ENCODE measurements around the gene ERMP1.

ERMP1 gene

GRCh38 chr9:5874048-5874447, 41.1 kb upstream of the ERMP1 start:
- H3K4me1 ChIP-seq = no peaks in the 10 kb centered on the region
- no peaks in the 10 kb centered on the region for H3K9me3 ChIP-seq
- no peak for TF ChIP-seq CTCF (IDR thresholded peaks at IDR 0.05)
- H3K4me3 ChIP-seq = no peak overlapping the region
- no peak for DNase-seq
- H3K27ac ChIP-seq = no peak overlapping the region
- intact Hi-C loops (cut with DNase I; ENCODE audit: low total_unique reads) = no loop called here
- peaks cover 0 to 11% (median 0%) of the 10 kb centered on the region in 3 donors for H3K36me3 ChIP-seq
- H3K27me3 ChIP-seq = no peaks in the 10 kb centered on the region

GRCh38 chr9:5873439-5873838, 40.5 kb upstream of the ERMP1 start:
- no peak for DNase-seq
- Histone ChIP-seq H3K27ac (no peak overlapping the region), H3K36me3 (peaks cover 0 to 11% (median 0%) of the 10 kb centered on the region in 3 donors), H3K4me1 (no peaks in the 10 kb centered on the region), H3K27me3 (no peaks in the 10 kb centered on the region), H3K9me3 (no peaks in the 10 kb centered on the region), H3K4me3 (no peak overlapping the region)
- intact Hi-C loops (cut with DNase I; ENCODE audit: low total_unique reads) = no loop called here
- TF ChIP-seq CTCF (IDR thresholded peaks at IDR 0.05) = no peak

- Histone ChIP-seq H3K4me3 (no peak overlapping the region), H3K27ac (no peak overlapping the region), H3K4me1 (no peaks in the 10 kb centered on the region), H3K9me3 (no peaks in the 10 kb centered on the region), H3K36me3 (peaks cover 0 to 11% (median 0%) of the 10 kb centered on the region in 3 donors), H3K27me3 (no peaks in the 10 kb centered on the region)
- intact Hi-C loops (cut with DNase I; ENCODE audit: low total_unique reads) = no loop called here
- DNase-seq = no peak
- TF ChIP-seq CTCF (IDR thresholded peaks at IDR 0.05) = no peak
These were observed 39.6 kb upstream of the ERMP1 start for GRCh38 chr9:5872511-5872910.

- no peaks in the 10 kb centered on the region for H3K9me3 ChIP-seq
- no peak for TF ChIP-seq CTCF (IDR thresholded peaks at IDR 0.05)
- intact Hi-C loops (cut with DNase I; ENCODE audit: low total_unique reads) = no loop called here
- H3K4me1 ChIP-seq = no peaks in the 10 kb centered on the region
- H3K4me3 ChIP-seq = no peak overlapping the region
- DNase-seq = no peak
- H3K27ac ChIP-seq = no peak overlapping the region
- peaks cover 0 to 8% (median 0%) of the 10 kb centered on the region in 3 donors for H3K36me3 ChIP-seq
- no peaks in the 10 kb centered on the region for H3K27me3 ChIP-seq
These were observed 38.9 kb upstream of the ERMP1 start for GRCh38 chr9:5871785-5872184.

- H3K27me3 ChIP-seq = no peaks in the 10 kb centered on the region
- H3K9me3 ChIP-seq = no peaks in the 10 kb centered on the region
- DNase-seq = no peak
- H3K4me3 ChIP-seq = no peak overlapping the region
- peaks cover 0 to 6% (median 0%) of the 10 kb centered on the region in 3 donors for H3K36me3 ChIP-seq
- no peaks in the 10 kb centered on the region for H3K4me1 ChIP-seq
- TF ChIP-seq CTCF (IDR thresholded peaks at IDR 0.05) = no peak
- no peak overlapping the region for H3K27ac ChIP-seq
- intact Hi-C loops (cut with DNase I; ENCODE audit: low total_unique reads) = no loop called here
These were observed 37.8 kb upstream of the ERMP1 start for GRCh38 chr9:5870691-5871090.

- no peak for TF ChIP-seq CTCF (IDR thresholded peaks at IDR 0.05)
- peaks cover 0 to 6% (median 0%) of the 10 kb centered on the region in 3 donors for H3K36me3 ChIP-seq
- no peaks in the 10 kb centered on the region for H3K27me3 ChIP-seq
- H3K4me1 ChIP-seq = no peaks in the 10 kb centered on the region
- H3K4me3 ChIP-seq = no peak overlapping the region
- H3K9me3 ChIP-seq = no peaks in the 10 kb centered on the region
- H3K27ac ChIP-seq = no peak overlapping the region
- intact Hi-C loops (cut with DNase I; ENCODE audit: low total_unique reads) = no loop called here
- DNase-seq = no peak
These were observed 37.1 kb upstream of the ERMP1 start for GRCh38 chr9:5870020-5870339.
